Measurements from ENCODE around the gene SMARCA4. TPM values are rescaled to one million over a fixed set of nuclear protein-coding genes. Genes with fewer than 3 reads are reported as not detected.

SMARCA4 gene
- total RNA-seq, 2 experiments from 2014 or later, result 409 to 554 TPM

- Histone ChIP-seq H3K4me1 (ENCODE audit: insufficient read depth, low read length, poor library complexity, severe bottlenecking) (peaks cover 43% of the 10 kb centered on the region), H3K4me3 (ENCODE audit: low read depth, low read length, poor library complexity, severe bottlenecking) (no peak overlapping the region), H4K20me1 (ENCODE audit: insufficient read depth, low read length) (no peaks in the 10 kb centered on the region; the same call in 1 of the 2 replicates), H3K79me2 (ENCODE audit: insufficient read depth, low read depth, low read length) (peaks cover 10% of the 10 kb centered on the region; the same call in 1 of the 2 replicates), H3K9me3 (ENCODE audit: low read length) (no peaks in the 10 kb centered on the region), H2AFZ (ENCODE audit: low read length) (no peak overlapping the region), H3K36me3 (ENCODE audit: insufficient read depth, low read length) (peaks cover 92% of the 10 kb centered on the region), H3K4me2 (ENCODE audit: low read length) (no peak overlapping the region), H3K27ac (ENCODE audit: low read depth, low read length, poor library complexity, severe bottlenecking) (no peak overlapping the region), H3K9me2 (ENCODE audit: insufficient read depth, low read length) (no peaks in the 10 kb centered on the region)
- TF ChIP-seq EZH2phosphoT487 (IDR thresholded peaks at IDR 0.05; ENCODE audit: borderline replicate concordance, low read depth, low read length), result no peak
- no peak for TF ChIP-seq CTCF (conservative IDR thresholded peaks at IDR 0.05; ENCODE audit: low read length)
- no peak for DNase-seq (ENCODE audit: low spot score)
- POLR2A ChIA-PET, result interaction anchor here (0.6 kb wide), 1 partner anchor 77 kb away, joined by 3 read pairs; no protein-coding TSS in a partner anchor
- intact Hi-C loops (cut with micrococcal nuclease; ENCODE audit: unreplicated experiment), result no loop called here
- BruUV-seq (replicated peaks), result no TSS peak
- CTCF ChIA-PET (ENCODE audit: unreplicated experiment), result no interaction called here
Observed at GRCh38 chr19:11044431-11044830, 83.6 kb downstream of the SMARCA4 start.

- Histone ChIP-seq H3K79me2 (ENCODE audit: insufficient read depth, low read depth, low read length) (peaks cover 17% of the 10 kb centered on the region; the same call in 1 of the 2 replicates), H3K36me3 (ENCODE audit: insufficient read depth, low read length) (peaks cover 95% of the 10 kb centered on the region), H3K27ac (ENCODE audit: low read depth, low read length, poor library complexity, severe bottlenecking) (peak overlapping the region; percentile 91), H3K4me3 (ENCODE audit: low read depth, low read length, poor library complexity, severe bottlenecking) (no peak overlapping the region), H2AFZ (ENCODE audit: low read length) (no peak overlapping the region), H3K4me2 (ENCODE audit: low read length) (0 out of 2 replicates have a peak overlapping the region, but pooled peaks have one; percentile 7), H3K9me3 (ENCODE audit: low read length) (no peaks in the 10 kb centered on the region), H3K4me1 (ENCODE audit: insufficient read depth, low read length, poor library complexity, severe bottlenecking) (peaks cover 55% of the 10 kb centered on the region), H4K20me1 (ENCODE audit: insufficient read depth, low read length) (no peaks in the 10 kb centered on the region; the same call in 1 of the 2 replicates), H3K9me2 (ENCODE audit: insufficient read depth, low read length) (no peaks in the 10 kb centered on the region)
- DNase-seq (ENCODE audit: low spot score), result no peak
- TF ChIP-seq EZH2phosphoT487 (IDR thresholded peaks at IDR 0.05; ENCODE audit: borderline replicate concordance, low read depth, low read length) (no peak), CTCF (conservative IDR thresholded peaks at IDR 0.05; ENCODE audit: low read length) (no peak)
- CTCF ChIA-PET (ENCODE audit: unreplicated experiment), result no interaction called here
- POLR2A ChIA-PET, result no interaction called here
- intact Hi-C loops (cut with micrococcal nuclease; ENCODE audit: unreplicated experiment), result loop anchor here (5.0 kb wide), 1 partner anchor 147 kb away; no protein-coding TSS in a partner anchor
- BruUV-seq (replicated peaks), result no TSS peak
Observed at GRCh38 chr19:11045536-11045935, 84.7 kb downstream of the SMARCA4 start.

GRCh38 chr19:11046605-11047354, 86.0 kb downstream of the SMARCA4 start:
- TF ChIP-seq CTCF (conservative IDR thresholded peaks at IDR 0.05; ENCODE audit: low read length) (no peak), EZH2phosphoT487 (IDR thresholded peaks at IDR 0.05; ENCODE audit: borderline replicate concordance, low read depth, low read length) (no peak)
- peaks cover 67% of the 10 kb centered on the region for H3K4me1 ChIP-seq (ENCODE audit: insufficient read depth, low read length, poor library complexity, severe bottlenecking)
- H3K27ac ChIP-seq (ENCODE audit: low read depth, low read length, poor library complexity, severe bottlenecking), result peak overlapping the region; percentile 91

More at GRCh38 chr19:11046605-11047354, 86.0 kb downstream of the SMARCA4 start:
- DNase-seq (ENCODE audit: low spot score), result peak; percentile 81
- CTCF ChIA-PET (ENCODE audit: unreplicated experiment), result no interaction called here
- no peak overlapping the region for H2AFZ ChIP-seq (ENCODE audit: low read length)
- H3K4me2 ChIP-seq (ENCODE audit: low read length), result peak overlapping the region; percentile 56
- no peaks in the 10 kb centered on the region; the same call in 1 of the 2 replicates for H4K20me1 ChIP-seq (ENCODE audit: insufficient read depth, low read length)
- TSS peak; percentile 12 for BruUV-seq (replicated peaks)
- H3K9me2 ChIP-seq (ENCODE audit: insufficient read depth, low read length), result no peaks in the 10 kb centered on the region
- peak overlapping the region; percentile 25 for H3K4me3 ChIP-seq (ENCODE audit: low read depth, low read length, poor library complexity, severe bottlenecking)
- H3K9me3 ChIP-seq (ENCODE audit: low read length), result no peaks in the 10 kb centered on the region
- intact Hi-C loops (cut with micrococcal nuclease; ENCODE audit: unreplicated experiment), result loop anchor here (5.0 kb wide), 1 partner anchor 146 kb away; no protein-coding TSS in a partner anchor
- H3K79me2 ChIP-seq (ENCODE audit: insufficient read depth, low read depth, low read length), result peaks cover 23% of the 10 kb centered on the region; the same call in 1 of the 2 replicates
- POLR2A ChIA-PET, result interaction anchor here (0.7 kb wide), 1 partner anchor 807 kb away, joined by 4 read pairs; no protein-coding TSS in a partner anchor
- H3K36me3 ChIP-seq (ENCODE audit: insufficient read depth, low read length), result peaks cover 90% of the 10 kb centered on the region
